GM12892 (cell line): Measurements from ENCODE around the gene SLCO4A1.

Experiments
- POLR2A ChIP-seq: IDR thresholded peaks from 2 replicates; pipeline ENCODE4 v1.6.1; 2011; ENCODE audit warnings: low read depth, low read length, control low read depth
- TAF1 ChIP-seq: IDR thresholded peaks from 2 replicates; pipeline ENCODE4 v1.6.1; 2011; ENCODE audit warnings: low read depth, mild to moderate bottlenecking, control low read depth, low read length, borderline replicate concordance

DNA sequence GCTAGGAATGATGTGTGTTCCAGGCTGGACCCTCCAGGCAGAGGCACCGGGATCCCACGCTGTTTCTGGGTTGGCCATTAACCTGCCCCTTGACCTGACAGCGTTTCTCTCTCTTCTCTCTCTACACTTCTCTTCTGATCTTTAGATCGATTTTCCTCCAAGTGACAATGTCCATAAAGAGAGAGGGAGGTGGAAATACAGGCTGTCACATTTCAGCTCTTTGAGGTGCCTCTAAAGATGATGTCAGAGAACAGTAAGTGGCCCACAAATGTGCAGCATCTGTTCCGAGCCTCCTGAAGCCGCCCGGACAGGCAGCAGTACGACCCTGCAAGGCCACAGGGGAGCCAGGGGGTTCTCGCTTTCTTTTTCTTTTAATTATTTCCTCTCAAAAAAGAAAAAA, 2.5 kb upstream of the SLCO4A1 start:
- TF ChIP-seq POLR2A: no peak
- TF ChIP-seq TAF1: no peak
